Ishikawa (cell line): Measurements from ENCODE around the gene ABCC3.

ENCODE experiments used
- CEBPB ChIP-seq: IDR thresholded peaks from 2 replicates; pipeline ENCODE4 v1.6.1; 2012
- CREB1 ChIP-seq: IDR thresholded peaks from 2 replicates; pipeline ENCODE4 v1.6.1; 2012; ENCODE audit warnings: low read depth
- EGR1 ChIP-seq: IDR thresholded peaks from 2 replicates; pipeline ENCODE4 v1.6.1; 2012
- EP300 ChIP-seq: IDR thresholded peaks from 2 replicates; pipeline ENCODE4 v1.6.1; 2012; ENCODE audit warnings: borderline replicate concordance
- FOXM1 ChIP-seq: IDR thresholded peaks from 2 replicates; pipeline ENCODE4 v1.6.1; 2012; ENCODE audit warnings: low read depth, borderline replicate concordance
- NFIC ChIP-seq: IDR thresholded peaks from 2 replicates; pipeline ENCODE4 v1.6.1; 2012
- RAD21 ChIP-seq: IDR thresholded peaks from 2 replicates; pipeline ENCODE4 v1.6.1; 2012; ENCODE audit warnings: low read depth
- REST ChIP-seq: IDR thresholded peaks from 2 replicates; pipeline ENCODE4 v1.6.1; 2012; ENCODE audit warnings: low read depth, mild to moderate bottlenecking
- TAF1 ChIP-seq: IDR thresholded peaks from 2 replicates; pipeline ENCODE4 v1.6.1; 2012; ENCODE audit warnings: low read depth, mild to moderate bottlenecking
- TCF12 ChIP-seq: IDR thresholded peaks from 2 replicates; pipeline ENCODE4 v1.6.1; 2012; ENCODE audit warnings: low read depth
- TEAD4 ChIP-seq: IDR thresholded peaks from 2 replicates; pipeline ENCODE4 v1.6.1; 2012
- USF1 ChIP-seq: IDR thresholded peaks from 2 replicates; pipeline ENCODE4 v1.6.1; 2012
- YY1 ChIP-seq: IDR thresholded peaks from 2 replicates; pipeline ENCODE4 v1.6.1; 2012; ENCODE audit warnings: low read depth
- ZBTB7A ChIP-seq: IDR thresholded peaks from 2 replicates; pipeline ENCODE4 v1.6.1; 2012; ENCODE audit warnings: low read depth
- TF ChIP-seq, protein P1 (sequence below): IDR thresholded peaks from 2 replicates; pipeline ENCODE4 v1.6.1; 2012

The ABCC3 gene

GRCh38 chr17:50731575-50732460 is 97.1 kb downstream of the ABCC3 start:
- TF ChIP-seq FOXM1 (no peak), CREB1 (no peak), ZBTB7A (no peak), REST (no peak), TEAD4 (no peak), RAD21 (no peak), EGR1 (no peak), TAF1 (no peak), YY1 (no peak), TCF12 (no peak), CEBPB (no peak), EP300 (no peak), USF1 (no peak)
- TF ChIP-seq, protein P1, sequence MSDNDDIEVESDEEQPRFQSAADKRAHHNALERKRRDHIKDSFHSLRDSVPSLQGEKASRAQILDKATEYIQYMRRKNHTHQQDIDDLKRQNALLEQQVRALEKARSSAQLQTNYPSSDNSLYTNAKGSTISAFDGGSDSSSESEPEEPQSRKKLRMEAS: no peak

GRCh38 chr17:50735287-50735686 is 100.6 kb downstream of the ABCC3 start:
- TF ChIP-seq YY1: no peak
- TF ChIP-seq EGR1: no peak
- TF ChIP-seq REST: no peak
- TF ChIP-seq CEBPB: no peak
- TF ChIP-seq TCF12: no peak
- no peak for TF ChIP-seq TAF1
- no peak for TF ChIP-seq FOXM1
- TF ChIP-seq, protein P1: no peak
- TF ChIP-seq NFIC: no peak
- no peak for TF ChIP-seq EP300
- no peak for TF ChIP-seq TEAD4
- TF ChIP-seq ZBTB7A: no peak
- TF ChIP-seq USF1: no peak

DNA sequence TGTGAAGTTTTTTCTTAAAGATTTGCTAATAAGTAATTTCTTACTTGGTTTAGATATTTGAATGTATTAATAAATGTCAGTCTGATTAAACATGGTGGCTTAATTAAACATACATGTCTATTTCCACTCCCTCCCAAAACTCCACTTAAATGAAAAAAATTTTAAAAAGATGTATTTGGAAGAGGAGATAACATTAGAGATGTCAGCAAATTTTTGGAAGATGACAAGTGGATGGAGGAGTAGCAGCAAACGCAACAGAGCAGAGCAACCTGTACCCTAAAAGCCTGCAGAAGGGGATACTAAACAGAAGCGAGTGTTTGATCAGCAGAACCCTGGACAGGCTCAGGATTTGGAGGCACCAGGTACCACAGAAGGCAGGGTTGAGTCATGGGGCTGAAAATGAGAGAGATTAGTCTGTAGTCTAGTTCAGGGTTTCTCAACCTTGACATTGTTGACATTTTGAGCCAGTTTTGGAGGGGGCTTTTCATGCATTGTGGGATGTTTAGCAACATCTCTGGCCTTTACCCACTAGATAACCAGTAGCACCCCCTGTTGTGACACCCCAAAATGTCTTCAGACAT is 102.5 kb downstream of the ABCC3 start:
- no peak for TF ChIP-seq REST

- TF ChIP-seq RAD21 (no peak), NFIC (no peak), CEBPB (no peak), YY1 (no peak), REST (no peak), FOXM1 (no peak), EP300 (no peak), USF1 (no peak), CREB1 (no peak), TEAD4 (no peak), ZBTB7A (no peak), EGR1 (no peak)
- TF ChIP-seq, protein P1: no peak
These were observed 104.4 kb downstream of the ABCC3 start for GRCh38 chr17:50739098-50739497.
